Right lobe of liver (tissue), 4 donors: Measurements from ENCODE around the gene SMARCA2.

Source experiments
- CTCF ChIP-seq, 4 donors: fragments of 200-600 bp in 3 of 4; fragments of 450-650 bp in 1 of 4; IDR thresholded peaks; one replicate each; pipeline versions ENCODE4 v1.5.1 to v1.8.0; 2016 to 2022; ENCODE audit warnings: antibody characterized with exemption in 4 of 4, mild to moderate bottlenecking in 2 of 4
- POLR2A ChIP-seq: fragments of 450-650 bp; IDR thresholded peaks from one replicate; pipeline ENCODE4 v1.6.1; 2017; ENCODE audit warnings: antibody characterized with exemption, mild to moderate bottlenecking
- donor health status: DM: no; HTN: no; CAD: no.
- donor health status: DM: no; HTN: no; CAD: no.
- donor health status: DM: no; HTN: yes; CAD: no.

- TF ChIP-seq CTCF (IDR thresholded peaks at IDR 0.05) (no peak), POLR2A (no peak)
Measured at GRCh38 chr9:1982074-1982473, 33.1 kb upstream of the SMARCA2 start.
